ENCODE results near the gene CERS4. TPM values are rescaled to one million over a fixed set of nuclear protein-coding genes. Genes with fewer than 3 reads are reported as not detected.

Gene CERS4
- total RNA-seq, 4 donors from 2014 or later = 2.1 to 4.0 (median 2.7) TPM

DNA sequence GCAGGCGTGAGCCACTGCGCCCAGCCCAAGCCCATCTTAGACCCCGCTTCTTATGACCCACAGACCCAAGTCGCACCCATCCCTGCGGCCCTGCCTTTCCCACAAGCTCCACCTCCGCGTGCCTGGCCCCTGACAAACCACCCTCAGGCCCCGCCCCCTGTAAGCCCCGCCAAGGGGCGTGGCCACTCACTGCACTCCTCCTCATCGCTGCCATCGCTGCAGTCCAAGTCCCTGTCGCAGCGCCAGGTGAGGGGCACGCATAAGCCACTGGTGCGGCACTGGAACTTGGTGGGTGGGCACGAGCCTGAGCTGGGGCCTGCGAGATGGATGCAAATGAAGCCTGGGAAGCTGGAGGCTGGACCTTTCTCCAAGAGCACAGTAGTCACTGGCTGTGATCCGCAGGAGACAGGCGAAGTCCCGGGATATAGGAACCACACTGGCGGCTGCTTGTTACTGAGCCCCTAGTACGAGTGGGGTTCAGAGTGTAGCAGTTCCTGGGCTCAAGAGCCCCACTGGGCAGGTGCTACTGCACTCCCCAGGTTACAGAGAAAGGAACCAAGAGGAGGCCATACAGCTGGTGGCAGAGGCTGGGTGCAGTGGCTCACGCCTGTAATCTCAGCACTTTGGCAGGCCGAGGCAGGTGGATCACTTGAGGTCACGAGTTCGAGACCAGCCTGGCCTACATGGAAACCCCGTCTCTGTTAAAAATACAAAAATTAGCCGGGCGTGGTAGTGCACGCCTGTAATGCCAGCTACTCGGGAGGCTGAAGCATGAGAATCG lies 95.9 kb downstream of the CERS4 start:
- peaks cover 17 to 19% of the 10 kb centered on the region in 2 donors for H3K4me1 ChIP-seq
- H3K27me3 ChIP-seq = no peaks in the 10 kb centered on the region
- H3K27ac ChIP-seq = no peak overlapping the region
- intact Hi-C loops (cut with DNase I; ENCODE audit: low total_unique reads) (loop anchor here (5.0 kb wide), 1 partner anchor 207 kb away; the partner anchor contains the start of gene ZNF414), in situ Hi-C loops (cut with MboI; ENCODE audit: low sequenced_read_pairs in 4 of 4) (no loop called here)
- no peak for TF ChIP-seq POLR2A (IDR thresholded peaks at IDR 0.05)
- no peak for TF ChIP-seq CTCF (IDR thresholded peaks at IDR 0.05 in 4 of 5, conservative IDR thresholded peaks at IDR 0.05 in 1 of 5)
- DNase-seq (peak in 1 of 2 donors; percentile 16), ATAC-seq (no peak)
- no peaks in the 10 kb centered on the region for H3K9me3 ChIP-seq
- no peak overlapping the region for H3K4me3 ChIP-seq
- peaks cover 0 to 10% of the 10 kb centered on the region in 2 donors for H3K36me3 ChIP-seq

GRCh38 chr19:8305798-8306197 lies 96.6 kb downstream of the CERS4 start:
- H3K4me1 ChIP-seq = peaks cover 17 to 19% of the 10 kb centered on the region in 2 donors
- in situ Hi-C loops (cut with MboI; ENCODE audit: low sequenced_read_pairs in 4 of 4) = no loop called here
- no peak overlapping the region for H3K4me3 ChIP-seq
- peaks cover 0 to 10% of the 10 kb centered on the region in 2 donors for H3K36me3 ChIP-seq
- DNase-seq = peak in 1 of 2 donors; percentile 6
- no peaks in the 10 kb centered on the region for H3K27me3 ChIP-seq
- intact Hi-C loops (cut with DNase I; ENCODE audit: low total_unique reads) = loop anchor here (5.0 kb wide), 1 partner anchor 207 kb away; the partner anchor contains the start of gene ZNF414
- H3K27ac ChIP-seq = peak overlapping the region in 2 of 4 donors; percentile 82 to 93
- no peak for TF ChIP-seq POLR2A (IDR thresholded peaks at IDR 0.05)
- no peak for TF ChIP-seq CTCF (IDR thresholded peaks at IDR 0.05 in 4 of 5, conservative IDR thresholded peaks at IDR 0.05 in 1 of 5)
- H3K9me3 ChIP-seq = no peaks in the 10 kb centered on the region
- ATAC-seq = no peak

DNA sequence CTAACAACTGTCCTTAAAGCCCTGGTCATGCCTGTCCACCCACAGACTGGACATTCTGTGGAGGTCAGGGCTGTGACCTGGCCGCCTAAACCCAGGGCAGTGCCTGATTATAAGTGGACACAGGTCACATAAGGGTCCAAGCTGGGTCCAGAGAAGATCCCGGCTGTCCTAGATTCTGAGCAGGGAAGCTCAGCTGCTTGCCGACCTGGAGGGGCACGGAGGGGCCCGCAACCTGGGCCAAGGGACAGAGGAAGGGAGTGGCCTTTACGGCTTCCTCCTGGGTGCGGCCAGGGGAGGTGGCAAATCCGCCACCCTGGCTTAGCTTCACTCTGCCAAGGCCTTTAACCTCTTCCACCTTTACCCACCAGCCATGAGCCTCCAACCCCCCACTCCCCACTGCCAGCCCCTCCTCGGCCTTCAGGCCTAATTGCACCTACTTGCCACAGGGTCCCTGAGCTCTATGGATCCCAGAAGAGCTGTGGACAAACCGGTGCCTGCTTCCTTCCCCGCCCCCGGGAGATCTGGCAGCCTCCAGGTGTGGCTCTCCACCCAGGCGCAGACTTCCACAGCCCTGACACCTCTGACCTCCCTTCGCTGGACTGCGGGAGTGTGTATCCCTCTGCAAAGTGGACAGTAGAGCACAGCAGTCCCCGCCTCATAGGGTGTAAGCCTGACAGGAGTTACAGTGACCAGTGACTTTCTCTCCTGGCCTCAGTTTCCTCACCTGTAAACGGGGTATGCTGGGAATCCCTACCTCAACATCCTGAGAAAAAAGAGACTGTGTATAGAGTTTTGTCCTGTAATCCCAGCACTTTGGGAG lies 97.3 kb downstream of the CERS4 start:
- Histone ChIP-seq H3K27me3 (no peaks in the 10 kb centered on the region), H3K27ac (peak overlapping the region in 3 of 4 donors; percentile 35 to 93 (median 82)), H3K9me3 (no peaks in the 10 kb centered on the region), H3K36me3 (peaks cover 0 to 10% of the 10 kb centered on the region in 2 donors), H3K4me1 (peaks cover 19 to 20% of the 10 kb centered on the region in 2 donors), H3K4me3 (peak overlapping the region in 2 of 4 donors; percentile 62 to 63)
- in situ Hi-C loops (cut with MboI; ENCODE audit: low sequenced_read_pairs in 4 of 4) (no loop called here), intact Hi-C loops (cut with DNase I; ENCODE audit: low total_unique reads) (loop anchor here (5.0 kb wide), 1 partner anchor 206 kb away; the partner anchor contains the start of gene ZNF414)
- peak in 1 of 2 donors; percentile 11 for DNase-seq
- TF ChIP-seq POLR2A (IDR thresholded peaks at IDR 0.05) (no peak), CTCF (IDR thresholded peaks at IDR 0.05 in 4 of 5, conservative IDR thresholded peaks at IDR 0.05 in 1 of 5) (no peak)
- no peak for ATAC-seq

DNA sequence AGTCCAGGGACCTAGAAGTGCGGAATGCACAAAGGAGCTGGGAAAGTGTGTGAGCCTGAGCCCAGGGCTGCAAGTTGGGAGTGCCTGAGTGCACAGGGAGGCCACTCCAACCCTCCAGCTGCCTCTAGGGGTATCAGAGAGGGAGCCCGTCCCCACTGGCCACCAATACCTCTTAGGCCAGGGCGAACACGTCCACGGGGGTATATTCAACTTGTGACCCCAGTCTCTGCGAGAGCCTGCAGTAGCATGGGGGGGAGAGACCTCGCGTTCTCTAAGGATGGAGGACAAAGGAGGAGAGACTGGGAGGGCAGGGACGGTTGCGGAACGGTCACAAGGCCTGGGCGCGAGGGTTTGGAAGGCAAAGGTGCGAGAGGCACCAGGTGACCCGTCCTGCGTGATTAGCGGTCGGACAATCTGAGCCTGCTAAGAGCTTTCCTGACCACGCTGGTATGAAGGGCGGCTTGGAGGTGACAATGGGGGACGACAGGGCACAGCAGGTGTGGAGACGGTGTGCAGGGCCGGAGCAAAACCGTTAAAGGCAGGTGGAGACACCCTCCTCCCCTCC lies 98.3 kb downstream of the CERS4 start:
- intact Hi-C loops (cut with DNase I; ENCODE audit: low total_unique reads) = loop anchor here (5.0 kb wide), 1 partner anchor 205 kb away; the partner anchor contains the start of gene ZNF414
- peak overlapping the region; percentile 81 to 93 (median 84) for H3K27ac ChIP-seq
- H3K36me3 ChIP-seq = peaks cover 0 to 5% of the 10 kb centered on the region in 2 donors
- no peaks in the 10 kb centered on the region for H3K9me3 ChIP-seq
- peak overlapping the region; percentile 62 to 76 (median 66) for H3K4me3 ChIP-seq
- in situ Hi-C loops (cut with MboI; ENCODE audit: low sequenced_read_pairs in 4 of 4) = no loop called here
- DNase-seq = peak in 1 of 2 donors; percentile 24
- ATAC-seq = peak in 1 of 2 donors; percentile 27
- H3K4me1 ChIP-seq = peaks cover 27 to 30% of the 10 kb centered on the region in 2 donors
- no peak for TF ChIP-seq CTCF (IDR thresholded peaks at IDR 0.05 in 4 of 5, conservative IDR thresholded peaks at IDR 0.05 in 1 of 5)
- no peak for TF ChIP-seq POLR2A (IDR thresholded peaks at IDR 0.05)
- H3K27me3 ChIP-seq = no peaks in the 10 kb centered on the region

Data from gastrocnemius medialis (tissue), 4 donors.